Kidney epithelial cell (primary cell): ENCODE data around the gene FSCN2. TPM values are rescaled to one million over a fixed set of nuclear protein-coding genes. Genes with fewer than 3 reads are reported as not detected.

Experiments
- DNase-seq: peaks from one replicate; pipeline ENCODE4 v3.0.0-alpha.2; 2010; ENCODE audit warnings: low read depth
- H3K27me3 ChIP-seq: 2 replicates; pipeline ENCODE4 v1.6.0; 2011; ENCODE audit warnings: low read length; ENCODE audit not compliant: control insufficient read depth, insufficient read depth
- H3K36me3 ChIP-seq: 2 replicates; pipeline ENCODE4 v1.5.1; 2011; ENCODE audit warnings: low read length; ENCODE audit not compliant: control insufficient read depth, insufficient read depth
- H3K4me3 ChIP-seq: 2 replicates; pipeline ENCODE4 v1.5.1; 2011; ENCODE audit warnings: low read depth, mild to moderate bottlenecking, control low read depth, low read length
- total RNA-seq: library from RNA; depleted of rRNA; stranded (reverse); fragments of >200 nt; gene quantifications from 2 replicates; pipeline ENCODE4 v1.2.3, GENCODE V29; 2015
- TF ChIP-seq, protein P1 (sequence below): IDR thresholded peaks from 2 replicates; pipeline ENCODE4 v1.5.1; 2011; ENCODE audit warnings: mild to moderate bottlenecking, moderate library complexity, low read length, control low read depth, inconsistent platforms; ENCODE audit not compliant: insufficient read depth, poor library complexity, severe bottlenecking

The FSCN2 gene
- total RNA-seq, 1 donor from 2014 or later, result 0.29 TPM

DNA sequence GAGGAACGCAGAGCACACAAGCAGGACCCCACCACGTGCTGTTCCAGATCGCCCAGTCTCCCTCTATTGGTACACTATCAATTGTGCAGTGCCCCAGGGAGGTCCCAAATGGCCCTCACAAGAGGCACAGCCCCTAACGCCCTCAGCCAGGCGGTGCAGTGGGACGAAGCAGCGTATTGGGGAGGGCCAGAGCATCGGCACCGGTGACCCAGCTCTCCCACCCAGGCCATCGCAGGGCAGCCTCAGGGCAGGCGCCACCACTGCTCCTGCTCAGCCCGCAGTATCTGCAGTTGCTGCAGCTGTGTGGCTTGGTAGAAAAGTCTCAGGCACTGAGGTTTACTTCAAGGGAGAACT lies 29.9 kb downstream of the FSCN2 start:
- H3K27me3 ChIP-seq, result no peaks in the 10 kb centered on the region
- DNase-seq, result no peak

DNA sequence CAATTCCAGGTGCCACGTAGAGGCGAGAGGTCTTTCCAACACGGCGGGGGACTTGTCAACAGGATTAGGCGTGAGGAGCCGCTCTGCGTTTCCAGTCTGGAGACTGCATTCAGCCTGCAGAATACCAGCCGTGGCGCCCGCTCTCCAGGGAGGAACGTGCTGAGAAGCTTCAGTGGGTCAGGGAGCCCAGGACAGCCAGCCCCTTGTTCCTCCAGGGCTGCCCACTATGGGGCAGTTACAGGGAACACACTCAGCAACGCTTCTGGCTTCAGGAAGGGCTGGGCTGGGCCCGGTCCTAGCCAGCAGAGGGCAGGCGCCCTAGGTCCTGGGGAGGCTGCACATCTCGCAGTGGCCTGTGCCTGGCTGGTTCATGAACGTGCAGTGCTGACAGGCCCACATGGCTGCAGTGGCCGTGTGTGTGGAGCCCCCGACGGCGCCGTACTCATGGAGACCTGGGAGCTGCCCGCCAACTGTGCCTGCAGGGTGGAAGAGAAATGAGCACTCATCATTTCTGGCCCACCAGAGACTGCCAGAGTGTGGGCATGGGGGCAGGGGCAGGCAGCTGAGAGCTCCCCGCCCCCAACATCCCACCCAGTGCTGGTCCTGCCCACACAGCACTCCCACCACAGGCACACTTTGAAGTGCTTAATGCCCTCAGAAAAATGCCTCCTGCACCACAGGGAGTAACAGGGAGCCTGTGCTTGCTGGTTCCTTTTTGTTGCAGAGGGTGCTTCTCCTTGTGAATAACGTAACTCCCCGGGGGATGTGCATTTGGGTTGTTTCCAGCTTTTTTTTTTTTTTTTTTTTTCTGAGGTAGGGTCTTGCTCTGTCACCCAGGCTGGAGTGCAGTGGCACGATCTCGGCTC lies 31.0 kb downstream of the FSCN2 start:
- Histone ChIP-seq H3K27me3 (no peaks in the 10 kb centered on the region), H3K36me3 (peaks cover 3% of the 10 kb centered on the region), H3K4me3 (no peak overlapping the region)
- TF ChIP-seq, protein P1, sequence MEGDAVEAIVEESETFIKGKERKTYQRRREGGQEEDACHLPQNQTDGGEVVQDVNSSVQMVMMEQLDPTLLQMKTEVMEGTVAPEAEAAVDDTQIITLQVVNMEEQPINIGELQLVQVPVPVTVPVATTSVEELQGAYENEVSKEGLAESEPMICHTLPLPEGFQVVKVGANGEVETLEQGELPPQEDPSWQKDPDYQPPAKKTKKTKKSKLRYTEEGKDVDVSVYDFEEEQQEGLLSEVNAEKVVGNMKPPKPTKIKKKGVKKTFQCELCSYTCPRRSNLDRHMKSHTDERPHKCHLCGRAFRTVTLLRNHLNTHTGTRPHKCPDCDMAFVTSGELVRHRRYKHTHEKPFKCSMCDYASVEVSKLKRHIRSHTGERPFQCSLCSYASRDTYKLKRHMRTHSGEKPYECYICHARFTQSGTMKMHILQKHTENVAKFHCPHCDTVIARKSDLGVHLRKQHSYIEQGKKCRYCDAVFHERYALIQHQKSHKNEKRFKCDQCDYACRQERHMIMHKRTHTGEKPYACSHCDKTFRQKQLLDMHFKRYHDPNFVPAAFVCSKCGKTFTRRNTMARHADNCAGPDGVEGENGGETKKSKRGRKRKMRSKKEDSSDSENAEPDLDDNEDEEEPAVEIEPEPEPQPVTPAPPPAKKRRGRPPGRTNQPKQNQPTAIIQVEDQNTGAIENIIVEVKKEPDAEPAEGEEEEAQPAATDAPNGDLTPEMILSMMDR, result peak; percentile 22
- DNase-seq, result no peak

More for the DNA sequence above, 29.9 kb downstream of the FSCN2 start:
- TF ChIP-seq, protein P1, result no peak
- Histone ChIP-seq H3K4me3 (no peak overlapping the region), H3K36me3 (peaks cover 3% of the 10 kb centered on the region)

DNA sequence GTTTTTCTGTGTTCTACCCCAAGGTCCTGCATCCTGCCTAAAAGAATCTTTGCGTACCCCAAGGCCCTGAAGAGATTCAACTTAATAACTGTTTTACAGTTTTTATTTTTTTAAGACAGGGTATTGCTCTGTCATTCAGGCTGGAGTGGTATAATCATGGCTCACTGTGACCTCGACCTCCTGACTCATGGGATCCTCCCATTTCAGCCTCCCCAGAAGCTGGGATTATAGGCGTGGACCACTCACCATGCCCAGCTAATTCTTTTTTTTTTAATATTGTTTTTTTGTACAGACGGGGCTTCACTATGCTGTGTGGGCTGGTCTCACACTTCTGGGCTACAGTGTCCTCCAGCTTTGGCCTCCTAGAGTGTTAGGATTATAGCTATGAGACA lies 33.3 kb downstream of the FSCN2 start:
- TF ChIP-seq, protein P1, result no peak

DNA sequence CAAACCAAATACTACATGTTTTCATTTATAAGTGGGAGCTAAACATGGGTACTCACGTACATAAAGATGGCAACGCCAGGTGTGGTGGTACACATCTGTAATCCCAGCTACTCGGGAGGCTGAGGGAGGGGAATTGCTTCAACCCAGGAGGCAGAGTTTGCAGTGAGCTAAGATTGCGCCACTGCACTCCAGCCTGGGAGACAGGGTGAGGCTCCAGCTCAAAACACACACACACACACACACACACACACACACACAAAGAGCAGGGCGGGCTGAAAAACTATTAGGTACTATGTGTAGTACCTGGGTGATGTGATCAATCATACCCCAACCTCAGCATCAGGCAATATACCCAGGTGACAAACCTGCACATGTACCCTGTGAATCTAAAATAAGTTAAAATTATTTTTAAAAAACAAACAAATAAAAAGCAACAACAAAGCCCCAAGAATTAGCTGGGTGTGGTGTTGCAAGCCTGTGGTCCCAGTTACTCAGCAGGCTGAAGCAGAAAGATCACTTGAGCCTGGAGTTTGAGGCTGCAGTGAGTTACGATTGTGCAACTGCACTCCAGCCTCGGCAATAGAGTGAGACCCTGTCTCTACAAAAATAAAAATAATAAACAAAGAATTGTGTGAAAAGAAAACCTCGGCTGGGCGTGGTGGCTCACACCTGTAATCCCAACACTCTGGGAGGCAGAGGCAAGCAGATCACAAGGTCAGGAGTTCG lies 35.8 kb downstream of the FSCN2 start:
- DNase-seq, result no peak

More for the DNA sequence above, 33.3 kb downstream of the FSCN2 start:
- no peak for DNase-seq
- Histone ChIP-seq H3K36me3 (peaks cover 5% of the 10 kb centered on the region), H3K27me3 (no peaks in the 10 kb centered on the region), H3K4me3 (no peak overlapping the region)

DNA sequence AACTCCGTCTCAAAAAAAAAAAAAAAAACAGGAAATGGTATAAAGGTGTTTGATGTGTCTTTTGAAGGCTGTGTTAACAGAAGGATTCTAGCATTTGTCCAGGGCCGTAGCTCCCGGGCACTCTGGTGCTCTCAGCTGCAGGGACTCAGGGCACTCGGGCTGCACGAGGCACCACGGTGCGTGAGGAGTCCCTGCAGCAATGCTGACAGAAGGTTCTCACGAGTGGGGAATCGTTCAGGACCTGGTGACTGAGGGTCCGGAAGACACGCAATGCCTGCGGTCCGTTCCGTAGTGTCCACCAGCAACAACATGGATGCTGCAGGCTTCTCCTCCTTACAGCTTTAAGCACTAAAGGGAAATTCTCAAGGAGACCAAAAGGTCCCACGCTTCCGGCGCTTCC lies 36.6 kb downstream of the FSCN2 start:
- Histone ChIP-seq H3K27me3 (no peaks in the 10 kb centered on the region), H3K36me3 (peaks cover 2% of the 10 kb centered on the region), H3K4me3 (no peak overlapping the region)
- TF ChIP-seq, protein P1, result no peak
- DNase-seq, result no peak

More for the DNA sequence above, 35.8 kb downstream of the FSCN2 start:
- Histone ChIP-seq H3K27me3 (no peaks in the 10 kb centered on the region), H3K36me3 (peaks cover 2% of the 10 kb centered on the region), H3K4me3 (no peak overlapping the region)
- TF ChIP-seq, protein P1, result no peak

DNA sequence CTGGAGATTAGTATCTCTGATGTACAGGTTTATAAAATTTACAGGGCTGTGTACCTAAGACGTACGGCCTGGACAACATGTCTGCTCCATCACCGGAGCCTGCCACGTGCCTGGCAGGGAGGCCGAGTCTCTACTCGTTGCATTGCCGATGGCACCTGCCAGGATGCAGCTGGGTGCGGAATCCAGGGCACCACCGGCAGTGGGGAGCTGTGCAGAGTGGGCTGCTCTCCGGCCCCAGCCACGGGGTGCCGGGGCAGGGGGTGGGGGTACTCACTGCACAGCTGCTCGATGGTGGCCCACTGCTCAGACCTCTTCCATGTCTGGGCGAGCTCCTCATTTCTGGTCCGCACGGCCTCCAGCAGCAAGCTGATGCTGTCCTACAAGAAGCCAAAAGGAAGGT lies 37.1 kb downstream of the FSCN2 start:
- TF ChIP-seq, protein P1, result no peak
- DNase-seq, result no peak
- peaks cover 2% of the 10 kb centered on the region for H3K36me3 ChIP-seq
- H3K4me3 ChIP-seq, result no peak overlapping the region
- no peaks in the 10 kb centered on the region for H3K27me3 ChIP-seq
